Mesendoderm (in vitro differentiated cells): ENCODE measurements around the gene ACD.

ENCODE experiments used
- DNase-seq: peaks from one replicate; pipeline ENCODE4 v3.0.0; 2013
- H2AK5ac ChIP-seq: 2 replicates; pipeline ENCODE4 v1.6.1; 2013; ENCODE audit warnings: low read length, inconsistent platforms
- H2BK120ac ChIP-seq: 2 replicates; pipeline ENCODE4 v1.6.1; 2013; ENCODE audit warnings: low read depth, mild to moderate bottlenecking, low read length, moderate library complexity, mixed read lengths
- H2BK15ac ChIP-seq: replicated peaks from 2 replicates; pipeline ENCODE4 v1.6.1; 2013; ENCODE audit warnings: low read depth, mild to moderate bottlenecking, moderate library complexity
- H2BK5ac ChIP-seq: 2 replicates; pipeline ENCODE4 v1.6.1; 2013; ENCODE audit warnings: low read length, inconsistent platforms
- H3K18ac ChIP-seq: 2 replicates; pipeline ENCODE4 v1.6.1; 2013; ENCODE audit warnings: mild to moderate bottlenecking, low read length, mixed read lengths
- H3K23ac ChIP-seq: one replicate; pipeline ENCODE4 v1.6.1; 2013; ENCODE audit warnings: low read length
- H3K27ac ChIP-seq: 2 replicates; pipeline ENCODE4 v1.5.1; 2013; ENCODE audit warnings: low read depth, mild to moderate bottlenecking, inconsistent platforms, low read length, moderate library complexity
- H3K27me3 ChIP-seq: 2 replicates; pipeline ENCODE4 v1.6.1; 2013; ENCODE audit warnings: low read length, control low read depth, mild to moderate bottlenecking, inconsistent platforms; ENCODE audit not compliant: insufficient read depth, poor library complexity
- H3K36me3 ChIP-seq: 2 replicates; pipeline ENCODE4 v1.6.1; 2013; ENCODE audit warnings: low read length, inconsistent platforms; ENCODE audit not compliant: control insufficient read depth, insufficient read depth
- H3K4ac ChIP-seq: one replicate; pipeline ENCODE4 v1.6.1; 2013; ENCODE audit warnings: low read depth, mild to moderate bottlenecking, low read length, moderate library complexity
- H3K4me1 ChIP-seq: 2 replicates; pipeline ENCODE4 v1.6.1; 2013; ENCODE audit warnings: low read depth, low read length, inconsistent platforms; ENCODE audit not compliant: control insufficient read depth
- H3K4me2 ChIP-seq: 2 replicates; pipeline ENCODE4 v1.6.1; 2013; ENCODE audit warnings: low read length
- H3K4me3 ChIP-seq: 2 replicates; pipeline ENCODE4 v1.5.1; 2013; ENCODE audit warnings: mild to moderate bottlenecking, low read length
- H3K56ac ChIP-seq: one replicate; pipeline ENCODE4 v1.6.1; 2013; ENCODE audit warnings: low read length
- H3K79me1 ChIP-seq: 2 replicates; pipeline ENCODE4 v1.6.1; 2013; ENCODE audit warnings: low read length, inconsistent platforms
- H3K79me2 ChIP-seq: 2 replicates; pipeline ENCODE4 v1.6.1; 2013; ENCODE audit warnings: mild to moderate bottlenecking, low read length; ENCODE audit not compliant: control insufficient read depth, insufficient read depth
- H3K9ac ChIP-seq: 2 replicates; pipeline ENCODE4 v1.6.1; 2013; ENCODE audit warnings: low read length, inconsistent platforms
- H4K5ac ChIP-seq: one replicate; pipeline ENCODE4 v1.6.1; 2013; ENCODE audit warnings: low read length
- H4K8ac ChIP-seq: one replicate; pipeline ENCODE4 v1.6.1; 2013; ENCODE audit warnings: low read depth, mild to moderate bottlenecking, control low read depth, low read length, moderate library complexity
- WGBS: extraction: QIAGEN DNeasy Blood & Tissue Kit; methylation state at CpG from one replicate; pipeline ENCODE4 v1.1.7; 2013; ENCODE audit warnings: low lambda C conversion rate, missing lambda C conversion rate; ENCODE audit not compliant: insufficient coverage; ENCODE audit errors: extremely low coverage; 5-methylcytosine and 5-hydroxymethylcytosine counted together

ACD gene

GRCh38 chr16:67661886-67662652 lies 2.0 kb upstream of the ACD start:
- Histone ChIP-seq H3K27ac (no peak overlapping the region), H2BK15ac (no peak overlapping the region), H4K5ac (no peak overlapping the region), H3K36me3 (no peaks in the 10 kb centered on the region), H2BK120ac (no peak overlapping the region), H3K4me2 (no peak overlapping the region), H2AK5ac (no peak overlapping the region), H4K8ac (no peak overlapping the region), H3K23ac (no peak overlapping the region), H3K4me1 (peaks cover 2% of the 10 kb centered on the region), H3K4ac (no peak overlapping the region), H3K27me3 (no peaks in the 10 kb centered on the region), H3K56ac (no peak overlapping the region), H3K4me3 (no peak overlapping the region), H3K9ac (no peak overlapping the region), H2BK5ac (no peak overlapping the region), H3K18ac (no peak overlapping the region), H3K79me1 (peaks cover 4% of the 10 kb centered on the region), H3K79me2 (peaks cover 2% of the 10 kb centered on the region)
- DNase-seq, result no peak
- WGBS, result no CpG with 5 or more reads among the region's 34 CpGs

- Histone ChIP-seq H3K9ac (peak overlapping the region; percentile 9), H3K4me1 (peaks cover 2% of the 10 kb centered on the region), H4K5ac (no peak overlapping the region), H2BK120ac (no peak overlapping the region), H3K79me2 (peaks cover 2% of the 10 kb centered on the region), H3K4me2 (peak overlapping the region; percentile 61), H3K4ac (no peak overlapping the region), H2AK5ac (no peak overlapping the region), H3K4me3 (no peak overlapping the region), H3K23ac (no peak overlapping the region), H3K18ac (no peak overlapping the region), H3K56ac (no peak overlapping the region), H3K27me3 (no peaks in the 10 kb centered on the region), H3K79me1 (peaks cover 4% of the 10 kb centered on the region), H4K8ac (no peak overlapping the region), H3K27ac (no peak overlapping the region), H2BK5ac (no peak overlapping the region), H2BK15ac (no peak overlapping the region), H3K36me3 (no peaks in the 10 kb centered on the region)
- peak; percentile 91 for DNase-seq
- no CpG with 5 or more reads among the region's 39 CpGs for WGBS
These were observed 1.2 kb upstream of the ACD start for GRCh38 chr16:67661101-67661761.

- Histone ChIP-seq H4K5ac (no peak within 1 kb of the TSS), H2BK15ac (no peak within 1 kb of the TSS), H3K4me3 (peak within 1 kb of the TSS; percentile 95), H2AK5ac (no peak within 1 kb of the TSS), H3K27me3 (no peaks in the 10 kb centered on the region), H2BK5ac (peak within 1 kb of the TSS; percentile 84), H3K79me2 (peaks cover 2% of the 10 kb centered on the region), H3K9ac (peak within 1 kb of the TSS; percentile 96), H3K18ac (no peak within 1 kb of the TSS), H3K23ac (no peak within 1 kb of the TSS), H3K4me2 (peak within 1 kb of the TSS; percentile 100), H3K27ac (peak within 1 kb of the TSS; percentile 3), H4K8ac (no peak within 1 kb of the TSS), H2BK120ac (no peak within 1 kb of the TSS), H3K4me1 (peaks cover under 1% of the 10 kb centered on the region), H3K56ac (peak within 1 kb of the TSS; percentile 96), H3K79me1 (peaks cover 4% of the 10 kb centered on the region), H3K4ac (no peak within 1 kb of the TSS), H3K36me3 (no peaks in the 10 kb centered on the region)
- DNase-seq, result peak; percentile 98
- WGBS, result no CpG with 5 or more reads among the region's 48 CpGs
These were observed 536 bp upstream of the ACD start, which contains the start of gene PARD6A for GRCh38 chr16:67660564-67661028. PARD6A (plus strand) TSS chr16:67660960; CDS start chr16:67661039, 79 bp downstream.

GRCh38 chr16:67658849-67659674 lies 998 bp downstream of the ACD start:
- Histone ChIP-seq H3K36me3 (no peaks in the 10 kb centered on the region), H3K79me2 (peaks cover 2% of the 10 kb centered on the region), H3K27me3 (no peaks in the 10 kb centered on the region), H4K8ac (no peak overlapping the region), H3K4me2 (peak overlapping the region; percentile 86), H2BK120ac (no peak overlapping the region), H3K4me1 (no peaks in the 10 kb centered on the region), H3K4ac (no peak overlapping the region), H2BK5ac (no peak overlapping the region), H2BK15ac (no peak overlapping the region), H3K79me1 (peaks cover 4% of the 10 kb centered on the region), H2AK5ac (no peak overlapping the region), H3K4me3 (peak overlapping the region; percentile 95), H3K23ac (no peak overlapping the region), H3K56ac (peak overlapping the region; percentile 96), H3K27ac (no peak overlapping the region), H3K9ac (peak overlapping the region; percentile 96), H4K5ac (no peak overlapping the region), H3K18ac (no peak overlapping the region)
- DNase-seq, result no peak
- WGBS, result no CpG with 5 or more reads among the region's 21 CpGs

- Histone ChIP-seq H2BK120ac (no peak overlapping the region), H3K36me3 (no peaks in the 10 kb centered on the region), H3K79me1 (peaks cover 4% of the 10 kb centered on the region), H4K5ac (no peak overlapping the region), H3K4me1 (no peaks in the 10 kb centered on the region), H3K4ac (no peak overlapping the region), H3K56ac (no peak overlapping the region), H3K18ac (no peak overlapping the region), H3K27me3 (no peaks in the 10 kb centered on the region), H2AK5ac (no peak overlapping the region), H3K4me3 (no peak overlapping the region), H3K27ac (no peak overlapping the region), H4K8ac (no peak overlapping the region), H2BK15ac (no peak overlapping the region), H2BK5ac (no peak overlapping the region), H3K23ac (no peak overlapping the region), H3K79me2 (peaks cover 2% of the 10 kb centered on the region), H3K9ac (no peak overlapping the region), H3K4me2 (no peak overlapping the region)
- WGBS, result no CpG with 5 or more reads among the region's 18 CpGs
- no peak for DNase-seq
These were observed 2.1 kb downstream of the ACD start for GRCh38 chr16:67657751-67658518.
